Measurements from ENCODE around the gene AKAP17A.

Gene AKAP17A

GRCh38 chrX:1598021-1598875, 6.8 kb downstream of the AKAP17A start:
- no peaks in the 10 kb centered on the region for H3K9me3 ChIP-seq (ENCODE audit: severe bottlenecking)
- peaks cover 92% of the 10 kb centered on the region for H3K36me3 ChIP-seq
- H3K27me3 ChIP-seq (ENCODE audit: insufficient read depth, low read depth, severe bottlenecking): no peaks in the 10 kb centered on the region
- H3K27ac ChIP-seq: no peak overlapping the region
- no peak for TF ChIP-seq CTCF (IDR thresholded peaks at IDR 0.05; ENCODE audit: low read depth, low read length)
- H3K4me3 ChIP-seq (ENCODE audit: low read depth, low read length): no peak overlapping the region
- DNase-seq: no peak

GRCh38 chrX:1598876-1599790, 7.7 kb downstream of the AKAP17A start:
- peaks cover 90% of the 10 kb centered on the region for H3K36me3 ChIP-seq
- H3K27ac ChIP-seq: no peak overlapping the region
- TF ChIP-seq CTCF (IDR thresholded peaks at IDR 0.05; ENCODE audit: low read depth, low read length): no peak
- no peak overlapping the region for H3K4me3 ChIP-seq (ENCODE audit: low read depth, low read length)
- DNase-seq: no peak
- H3K27me3 ChIP-seq (ENCODE audit: insufficient read depth, low read depth, severe bottlenecking): no peaks in the 10 kb centered on the region
- no peaks in the 10 kb centered on the region for H3K9me3 ChIP-seq (ENCODE audit: severe bottlenecking)

- TF ChIP-seq CTCF (IDR thresholded peaks at IDR 0.05; ENCODE audit: low read depth, low read length): no peak
- peaks cover 90% of the 10 kb centered on the region for H3K36me3 ChIP-seq
- H3K4me3 ChIP-seq (ENCODE audit: low read depth, low read length): no peak overlapping the region
- H3K27me3 ChIP-seq (ENCODE audit: insufficient read depth, low read depth, severe bottlenecking): no peaks in the 10 kb centered on the region
- no peaks in the 10 kb centered on the region for H3K9me3 ChIP-seq (ENCODE audit: severe bottlenecking)
- H3K27ac ChIP-seq: no peak overlapping the region
- DNase-seq: no peak
Observed at GRCh38 chrX:1599791-1600405, 8.5 kb downstream of the AKAP17A start.

- Histone ChIP-seq H3K4me3 (ENCODE audit: low read depth, low read length) (no peak overlapping the region), H3K27me3 (ENCODE audit: insufficient read depth, low read depth, severe bottlenecking) (no peaks in the 10 kb centered on the region), H3K36me3 (peaks cover 83% of the 10 kb centered on the region), H3K9me3 (ENCODE audit: severe bottlenecking) (no peaks in the 10 kb centered on the region), H3K27ac (no peak overlapping the region)
- no peak for TF ChIP-seq CTCF (IDR thresholded peaks at IDR 0.05; ENCODE audit: low read depth, low read length)
- DNase-seq: no peak
Observed at GRCh38 chrX:1600406-1601050, 9.1 kb downstream of the AKAP17A start.

GRCh38 chrX:1601051-1601767, 9.8 kb downstream of the AKAP17A start:
- H3K9me3 ChIP-seq (ENCODE audit: severe bottlenecking): no peaks in the 10 kb centered on the region
- peaks cover 79% of the 10 kb centered on the region for H3K36me3 ChIP-seq

More at GRCh38 chrX:1601051-1601767, 9.8 kb downstream of the AKAP17A start:
- no peak for TF ChIP-seq CTCF (IDR thresholded peaks at IDR 0.05; ENCODE audit: low read depth, low read length)
- Histone ChIP-seq H3K4me3 (ENCODE audit: low read depth, low read length) (no peak overlapping the region), H3K27me3 (ENCODE audit: insufficient read depth, low read depth, severe bottlenecking) (no peaks in the 10 kb centered on the region), H3K27ac (no peak overlapping the region)
- DNase-seq: no peak

Data from WERI-Rb-1 (cell line).